ENCODE results near the gene KRTAP5-1.

KRTAP5-1 gene

GRCh38 chr11:1542267-1542666 is 42.8 kb downstream of the KRTAP5-1 start:
- no peak for TF ChIP-seq CTCF (IDR thresholded peaks at IDR 0.05)

GRCh38 chr11:1541474-1542204 is 43.4 kb downstream of the KRTAP5-1 start:
- no peak for TF ChIP-seq CTCF (IDR thresholded peaks at IDR 0.05)

GRCh38 chr11:1540074-1540473 is 45.0 kb downstream of the KRTAP5-1 start:
- no peak for TF ChIP-seq CTCF (IDR thresholded peaks at IDR 0.05)

- TF ChIP-seq CTCF (IDR thresholded peaks at IDR 0.05): no peak
Measured at GRCh38 chr11:1538153-1538552, 46.9 kb downstream of the KRTAP5-1 start.

- no peak for TF ChIP-seq CTCF (IDR thresholded peaks at IDR 0.05)
Measured at GRCh38 chr11:1536065-1536843, 48.8 kb downstream of the KRTAP5-1 start.

- no peak for TF ChIP-seq CTCF (IDR thresholded peaks at IDR 0.05)
Measured at GRCh38 chr11:1534682-1535081, 50.4 kb downstream of the KRTAP5-1 start.
